ENCODE results near the gene CCR8.

- no peak for TF ChIP-seq CTCF (IDR thresholded peaks at IDR 0.05)
- TF ChIP-seq POLR2A (IDR thresholded peaks at IDR 0.05), result no peak
Measured at GRCh38 chr3:39322936-39323335, 6.6 kb upstream of the CCR8 start.

Measured in adrenal gland (tissue), 5 donors.